ENCODE results near the gene RHOA.

RHOA gene

GRCh38 chr3:49324768-49325167 is 87.0 kb downstream of the RHOA start:
- no peaks in the 10 kb centered on the region for H3K36me3 ChIP-seq (ENCODE audit: insufficient read depth)
- H3K27ac ChIP-seq = no peak overlapping the region
- no peak overlapping the region for H2AFZ ChIP-seq (ENCODE audit: low read depth)
- no peak overlapping the region for H3K9ac ChIP-seq
- no peak overlapping the region for H3K4me3 ChIP-seq (IDR thresholded peaks at IDR 0.05; ENCODE audit: insufficient read depth, low read depth, low read length)
- no peaks in the 10 kb centered on the region for H3K4me1 ChIP-seq (ENCODE audit: low read depth, poor library complexity, severe bottlenecking)
- no peak for TF ChIP-seq CTCF (conservative IDR thresholded peaks at IDR 0.05; ENCODE audit: low read depth, low read length)
- H3K79me2 ChIP-seq (ENCODE audit: insufficient read depth, low read depth) = no peaks in the 10 kb centered on the region
- H3K4me2 ChIP-seq = no peak overlapping the region
- H4K20me1 ChIP-seq (ENCODE audit: insufficient read depth) = no peaks in the 10 kb centered on the region
- no peaks in the 10 kb centered on the region for H3K27me3 ChIP-seq (ENCODE audit: insufficient read depth, low read depth)

- H3K27me3 ChIP-seq (ENCODE audit: insufficient read depth, low read depth) = no peaks in the 10 kb centered on the region
- TF ChIP-seq CTCF (conservative IDR thresholded peaks at IDR 0.05; ENCODE audit: low read depth, low read length) = no peak
Measured at GRCh38 chr3:49316696-49317457, 94.9 kb downstream of the RHOA start.

GRCh38 chr3:49313896-49314688 is 97.7 kb downstream of the RHOA start:
- Histone ChIP-seq H3K9ac (no peak overlapping the region), H2AFZ (ENCODE audit: low read depth) (no peak overlapping the region), H3K4me3 (IDR thresholded peaks at IDR 0.05; ENCODE audit: insufficient read depth, low read depth, low read length) (no peak overlapping the region), H4K20me1 (ENCODE audit: insufficient read depth) (no peaks in the 10 kb centered on the region), H3K4me1 (ENCODE audit: low read depth, poor library complexity, severe bottlenecking) (peaks cover 13% of the 10 kb centered on the region), H3K4me2 (0 out of 2 replicates have a peak overlapping the region, but pooled peaks have one; percentile 0), H3K27ac (no peak overlapping the region), H3K27me3 (ENCODE audit: insufficient read depth, low read depth) (no peaks in the 10 kb centered on the region), H3K79me2 (ENCODE audit: insufficient read depth, low read depth) (no peaks in the 10 kb centered on the region), H3K36me3 (ENCODE audit: insufficient read depth) (no peaks in the 10 kb centered on the region)
- TF ChIP-seq CTCF (conservative IDR thresholded peaks at IDR 0.05; ENCODE audit: low read depth, low read length) = no peak

More at GRCh38 chr3:49316696-49317457, 94.9 kb downstream of the RHOA start:
- Histone ChIP-seq H3K4me3 (IDR thresholded peaks at IDR 0.05; ENCODE audit: insufficient read depth, low read depth, low read length) (no peak overlapping the region), H3K36me3 (ENCODE audit: insufficient read depth) (no peaks in the 10 kb centered on the region), H3K79me2 (ENCODE audit: insufficient read depth, low read depth) (no peaks in the 10 kb centered on the region), H3K27ac (no peak overlapping the region), H3K9ac (no peak overlapping the region), H3K4me2 (no peak overlapping the region), H4K20me1 (ENCODE audit: insufficient read depth) (no peaks in the 10 kb centered on the region), H3K4me1 (ENCODE audit: low read depth, poor library complexity, severe bottlenecking) (peaks cover 13% of the 10 kb centered on the region), H2AFZ (ENCODE audit: low read depth) (no peak overlapping the region)

- H3K4me3 ChIP-seq (IDR thresholded peaks at IDR 0.05; ENCODE audit: insufficient read depth, low read depth, low read length) = no peak overlapping the region
- H3K27me3 ChIP-seq (ENCODE audit: insufficient read depth, low read depth) = no peaks in the 10 kb centered on the region
- peaks cover 13% of the 10 kb centered on the region for H3K4me1 ChIP-seq (ENCODE audit: low read depth, poor library complexity, severe bottlenecking)
- no peak overlapping the region for H3K27ac ChIP-seq
- no peak overlapping the region for H3K9ac ChIP-seq
- H2AFZ ChIP-seq (ENCODE audit: low read depth) = no peak overlapping the region
- H4K20me1 ChIP-seq (ENCODE audit: insufficient read depth) = no peaks in the 10 kb centered on the region
- H3K36me3 ChIP-seq (ENCODE audit: insufficient read depth) = no peaks in the 10 kb centered on the region
- TF ChIP-seq CTCF (conservative IDR thresholded peaks at IDR 0.05; ENCODE audit: low read depth, low read length) = no peak
- H3K79me2 ChIP-seq (ENCODE audit: insufficient read depth, low read depth) = no peaks in the 10 kb centered on the region
- H3K4me2 ChIP-seq = no peak overlapping the region
Measured at GRCh38 chr3:49311283-49311682, 100.5 kb downstream of the RHOA start.
